ENCODE measurements around the gene PRMT5.

- TF ChIP-seq POLR2A (IDR thresholded peaks at IDR 0.05) (no peak), CTCF (IDR thresholded peaks at IDR 0.05) (no peak), POLR2AphosphoS5 (IDR thresholded peaks at IDR 0.05; ENCODE audit: insufficient read depth in 1 of 2, low read depth in 1 of 2) (no peak)
These were observed 18.3 kb downstream of the PRMT5 start for GRCh38 chr14:22910916-22911315.
